GM19193 (cell line): ENCODE measurements around the gene SAP30BP.

Experiments
- POLR2A ChIP-seq: IDR thresholded peaks from 4 replicates; pipeline ENCODE4 v1.6.1; 2011; ENCODE audit not compliant: insufficient read depth, insufficient read length; ENCODE audit errors: extremely low read depth

Gene SAP30BP

GRCh38 chr17:75630071-75630917 is 36.8 kb upstream of the SAP30BP start:
- TF ChIP-seq POLR2A = no peak

GRCh38 chr17:75631353-75631752 is 35.8 kb upstream of the SAP30BP start:
- no peak for TF ChIP-seq POLR2A

DNA sequence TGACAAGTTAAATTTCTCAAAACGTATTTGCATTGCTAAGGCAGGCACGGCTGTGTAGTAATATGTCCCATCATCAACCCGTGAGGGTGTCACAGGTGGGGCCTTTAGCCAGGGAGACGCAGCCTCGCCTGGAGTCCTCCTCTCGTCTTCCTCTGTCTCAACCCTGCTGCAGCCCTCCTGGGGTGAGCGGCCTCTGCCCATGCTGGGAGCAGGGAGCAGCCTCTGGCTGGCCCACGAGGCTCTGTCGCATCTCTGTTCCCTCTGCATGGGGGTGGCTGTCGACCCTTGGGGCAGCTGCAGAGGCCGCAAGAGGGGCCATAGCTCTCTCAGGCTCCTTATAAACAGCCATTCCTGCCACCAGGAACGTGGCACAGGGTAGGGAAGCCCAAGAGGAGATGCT is 34.7 kb upstream of the SAP30BP start:
- TF ChIP-seq POLR2A = no peak

DNA sequence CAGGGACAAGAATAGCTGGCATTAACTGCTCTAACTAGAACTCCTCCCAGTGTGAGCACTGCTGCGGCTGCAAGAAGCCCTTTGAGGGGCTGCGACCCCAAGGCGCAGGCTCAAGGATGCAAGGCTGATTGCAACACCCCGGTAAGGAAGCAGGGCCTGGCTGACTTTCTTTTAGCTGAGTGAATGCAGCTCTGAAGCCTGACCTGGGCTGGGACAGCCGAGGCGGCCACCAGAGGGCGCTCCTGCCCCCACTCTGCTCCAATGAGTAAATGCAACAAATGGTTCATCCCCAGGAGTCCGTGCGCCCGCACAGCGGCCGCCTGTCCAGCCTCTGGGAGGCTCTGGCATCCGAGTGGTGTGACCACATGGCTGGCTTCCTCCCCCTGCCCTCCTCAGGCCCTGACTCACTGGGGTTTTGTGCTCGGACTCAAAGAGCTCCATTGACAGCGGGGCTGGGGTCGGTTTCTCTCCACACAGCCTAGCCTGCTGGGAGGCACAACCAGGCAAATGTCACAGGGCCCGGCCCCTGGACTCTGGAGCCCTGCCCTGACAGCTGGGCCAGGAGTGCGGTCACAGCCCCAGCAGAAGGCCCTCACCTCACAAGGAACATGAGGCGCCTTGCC is 34.2 kb upstream of the SAP30BP start, which contains the start of gene SMIM5:
Gene SMIM5 (plus strand): TSS at position 572 of the 623 bp plus-strand sequence. CDS start 6,768 bp downstream, outside the sequence.
- no peak for TF ChIP-seq POLR2A

GRCh38 chr17:75633486-75634375 is 33.4 kb upstream of the SAP30BP start:
- no peak for TF ChIP-seq POLR2A

DNA sequence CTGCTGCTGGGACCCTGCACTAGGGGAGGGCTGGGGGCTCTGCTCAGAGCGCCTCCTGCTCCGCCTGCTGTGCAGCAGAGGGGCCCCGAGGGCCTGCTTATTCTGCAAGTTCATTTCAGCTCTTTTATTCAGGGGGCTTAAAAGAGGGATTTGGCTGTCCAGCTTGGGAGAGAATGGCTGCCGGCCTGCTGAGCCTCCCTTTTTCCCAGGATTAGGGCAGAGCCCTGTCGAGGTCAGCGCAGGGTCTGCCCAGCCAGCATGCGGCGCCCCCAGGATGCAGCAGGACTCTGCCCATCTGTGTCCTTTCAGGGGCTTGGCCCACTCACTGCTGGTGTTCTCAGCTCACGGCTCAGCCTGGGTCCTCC is 32.8 kb upstream of the SAP30BP start:
- TF ChIP-seq POLR2A = no peak

DNA sequence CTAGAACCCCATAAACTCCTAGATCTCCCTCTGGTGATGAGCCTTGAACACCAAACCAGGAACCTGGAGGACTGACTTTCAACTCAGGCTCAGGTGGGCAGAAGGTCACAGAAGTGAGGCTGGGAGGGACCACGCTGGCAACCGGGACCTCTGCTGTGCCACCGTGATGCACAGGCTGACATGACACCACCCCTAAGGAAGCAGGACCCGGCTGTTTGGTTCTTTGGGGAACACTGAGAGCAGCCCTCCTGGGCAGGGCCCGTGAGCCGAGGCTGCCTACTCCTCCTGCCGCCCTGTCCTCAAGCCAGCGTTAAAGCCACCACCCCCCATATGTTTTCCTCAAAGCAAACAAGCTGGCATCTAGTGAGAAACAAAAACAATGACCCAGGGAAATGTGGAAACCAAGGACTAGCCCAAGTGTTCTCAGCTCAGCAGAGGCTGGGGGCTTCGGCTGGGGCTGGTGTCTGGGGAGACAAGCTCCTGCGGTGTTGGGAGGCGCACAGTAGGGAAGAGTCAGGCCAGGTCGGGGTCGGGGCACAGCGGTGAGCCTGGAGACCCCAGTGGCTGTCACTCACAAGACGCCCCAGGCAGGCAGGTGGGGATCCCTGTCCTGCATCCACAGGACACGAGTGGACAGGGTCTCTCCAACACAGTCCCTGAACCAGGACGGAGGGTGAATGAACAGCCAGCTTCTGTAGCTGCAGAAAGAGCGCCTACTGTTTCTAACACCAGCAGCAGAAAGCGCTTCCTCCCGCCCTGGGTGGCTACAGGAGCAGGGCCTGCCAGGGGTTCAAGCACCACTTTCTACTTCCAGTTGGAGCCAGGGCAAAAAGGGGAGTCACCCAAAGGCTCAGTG is 32.2 kb upstream of the SAP30BP start:
- TF ChIP-seq POLR2A = no peak

GRCh38 chr17:75635610-75636202 is 31.4 kb upstream of the SAP30BP start:
- no peak for TF ChIP-seq POLR2A

GRCh38 chr17:75636381-75637142 is 30.6 kb upstream of the SAP30BP start:
- TF ChIP-seq POLR2A = no peak

GRCh38 chr17:75637143-75637538 is 30.0 kb upstream of the SAP30BP start:
- no peak for TF ChIP-seq POLR2A

GRCh38 chr17:75637551-75637950 is 29.6 kb upstream of the SAP30BP start:
- TF ChIP-seq POLR2A = no peak

GRCh38 chr17:75638893-75639292 is 28.2 kb upstream of the SAP30BP start:
- no peak for TF ChIP-seq POLR2A

DNA sequence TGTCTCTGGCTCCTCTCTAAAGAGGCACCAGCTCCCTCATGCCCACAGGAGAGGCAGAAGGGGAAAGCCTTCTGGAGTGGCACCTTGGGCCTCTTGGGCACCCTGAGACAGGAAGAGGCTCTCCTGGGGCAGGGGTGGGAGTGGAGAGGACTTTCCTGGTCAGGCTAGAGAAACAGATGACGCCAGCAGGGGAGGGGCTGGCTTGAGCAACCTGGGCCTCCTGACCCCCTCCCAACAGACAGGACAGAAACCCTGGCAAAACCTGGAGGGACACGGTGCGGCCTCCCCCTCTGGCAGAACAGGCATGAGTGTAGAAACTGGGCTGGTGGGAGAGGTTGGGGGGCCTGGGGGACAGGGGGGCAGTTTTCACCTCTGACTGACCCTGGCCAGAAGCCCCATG is 27.8 kb upstream of the SAP30BP start:
- no peak for TF ChIP-seq POLR2A

DNA sequence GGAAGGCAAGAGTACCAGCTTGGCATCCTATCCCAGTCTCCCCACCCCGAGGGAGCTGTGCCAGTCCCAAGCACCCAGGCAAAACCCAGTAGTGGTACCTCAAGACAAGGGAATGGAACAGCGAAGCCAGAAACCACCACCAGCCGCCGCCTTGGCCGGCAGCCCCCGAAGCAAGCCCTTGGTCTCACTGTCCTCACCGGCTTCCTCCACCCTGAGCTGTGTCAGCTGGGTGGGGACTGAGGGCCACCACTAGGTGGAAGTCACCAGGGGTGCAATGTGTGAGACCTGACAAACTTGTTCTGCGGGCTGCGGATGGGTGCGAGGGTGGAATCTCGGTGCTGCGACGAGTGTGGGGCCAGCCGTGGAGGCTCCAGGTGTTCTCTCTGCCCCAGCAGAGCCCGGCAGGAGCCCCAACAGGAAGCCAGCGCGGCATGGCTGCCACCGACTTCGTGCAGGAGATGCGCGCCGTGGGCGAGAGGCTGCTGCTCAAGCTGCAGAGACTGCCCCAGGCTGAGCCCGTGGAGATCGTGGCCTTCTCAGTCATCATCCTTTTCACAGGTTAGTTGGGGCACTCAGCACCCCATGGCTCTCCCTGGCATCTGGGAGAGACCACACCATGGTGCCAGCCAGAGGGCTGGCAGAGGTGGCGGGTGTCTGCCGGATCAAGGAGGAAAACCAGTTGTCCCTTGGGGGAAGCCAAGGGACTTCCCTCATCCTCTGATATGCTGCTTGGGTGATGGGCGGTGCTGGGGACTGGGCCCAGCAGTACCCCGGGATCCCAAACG is 27.2 kb upstream of the SAP30BP start:
- TF ChIP-seq POLR2A = no peak
